Keratinocyte (primary cell): ENCODE results near the gene PARN.

Experiments used
- CTCF ChIP-seq, 3 experiments: IDR thresholded peaks in 1 of 3; conservative IDR thresholded peaks in 1 of 3; optimal IDR thresholded peaks in 1 of 3; 2 replicates in 2 of 3; 3 replicates in 1 of 3; pipeline versions ENCODE3 to v1.5.1; 2011; ENCODE audit warnings: low read length in 3 of 3, mild to moderate bottlenecking in 3 of 3, moderate library complexity in 2 of 3, control low read depth in 1 of 3, inconsistent platforms in 1 of 3; ENCODE audit not compliant: insufficient read depth in 2 of 3; ENCODE audit errors: extremely low read depth in 1 of 3
- EZH2 ChIP-seq: IDR thresholded peaks from one replicate; pipeline ENCODE4 v1.6.1; 2012; ENCODE audit warnings: inconsistent platforms, mild to moderate bottlenecking, low read length, moderate library complexity

- TF ChIP-seq CTCF (optimal IDR thresholded peaks at IDR 0.05 in 1 of 3, IDR thresholded peaks at IDR 0.05 in 1 of 3, conservative IDR thresholded peaks at IDR 0.05 in 1 of 3; ENCODE audit: extremely low read depth in 1 of 3, insufficient read depth in 2 of 3, low read length in 3 of 3) (no peak), EZH2 (no peak)
These were observed 54.0 kb downstream of the PARN start for GRCh38 chr16:14576069-14576468.
